BJ (cell line): ENCODE data around the gene HTR3B. TPM values are rescaled to one million over a fixed set of nuclear protein-coding genes. Genes with fewer than 3 reads are reported as not detected.

Experiments
- CTCF ChIA-PET: fragments of 350-600 bp; formaldehyde crosslinking; extraction: SDS; loops from one replicate; lab custom pipeline; 2021; ENCODE audit warnings: antibody characterized with exemption, inconsistent platforms; lab: Yijun Ruan, JAX
- POLR2A ChIA-PET: fragments of 300-600 bp; sonication (Branson Sonifier 250); formaldehyde crosslinking; extraction: SDS; loops from one replicate; lab custom pipeline; 2021; ENCODE audit warnings: antibody characterized with exemption; lab: Charles Lee
- DNase-seq: peaks from one replicate; pipeline ENCODE4 v3.0.0-alpha.2; 2011; ENCODE audit warnings: low read depth
- H3K27me3 ChIP-seq: 2 replicates; pipeline ENCODE4 v1.6.0; 2011; ENCODE audit warnings: low read length; ENCODE audit not compliant: control insufficient read depth, insufficient read depth
- H3K36me3 ChIP-seq: 2 replicates; pipeline ENCODE4 v1.5.1; 2011; ENCODE audit warnings: low read length; ENCODE audit not compliant: control insufficient read depth, insufficient read depth
- H3K4me3 ChIP-seq: 2 replicates; pipeline ENCODE4 v1.5.1; 2011; ENCODE audit warnings: low read depth, mild to moderate bottlenecking, control low read depth, low read length
- polyA plus RNA-seq: library from polyadenylated mRNA; depleted of rRNA; stranded (reverse); fragments of >200 nt; gene quantifications from 2 replicates; pipeline ENCODE4 v1.2.3, GENCODE V29; 2011
- TF ChIP-seq, protein P1 (sequence below): IDR thresholded peaks from 2 replicates; pipeline ENCODE4 v1.5.1; 2011; ENCODE audit warnings: low read depth, mild to moderate bottlenecking, control low read depth, inconsistent platforms, low read length, moderate library complexity; ENCODE audit not compliant: insufficient read depth

HTR3B gene
- polyA plus RNA-seq, 1 experiment = not detected

- DNase-seq = no peak
- peaks cover 4% of the 10 kb centered on the region for H3K27me3 ChIP-seq
- no peak overlapping the region for H3K4me3 ChIP-seq
- TF ChIP-seq, protein P1, sequence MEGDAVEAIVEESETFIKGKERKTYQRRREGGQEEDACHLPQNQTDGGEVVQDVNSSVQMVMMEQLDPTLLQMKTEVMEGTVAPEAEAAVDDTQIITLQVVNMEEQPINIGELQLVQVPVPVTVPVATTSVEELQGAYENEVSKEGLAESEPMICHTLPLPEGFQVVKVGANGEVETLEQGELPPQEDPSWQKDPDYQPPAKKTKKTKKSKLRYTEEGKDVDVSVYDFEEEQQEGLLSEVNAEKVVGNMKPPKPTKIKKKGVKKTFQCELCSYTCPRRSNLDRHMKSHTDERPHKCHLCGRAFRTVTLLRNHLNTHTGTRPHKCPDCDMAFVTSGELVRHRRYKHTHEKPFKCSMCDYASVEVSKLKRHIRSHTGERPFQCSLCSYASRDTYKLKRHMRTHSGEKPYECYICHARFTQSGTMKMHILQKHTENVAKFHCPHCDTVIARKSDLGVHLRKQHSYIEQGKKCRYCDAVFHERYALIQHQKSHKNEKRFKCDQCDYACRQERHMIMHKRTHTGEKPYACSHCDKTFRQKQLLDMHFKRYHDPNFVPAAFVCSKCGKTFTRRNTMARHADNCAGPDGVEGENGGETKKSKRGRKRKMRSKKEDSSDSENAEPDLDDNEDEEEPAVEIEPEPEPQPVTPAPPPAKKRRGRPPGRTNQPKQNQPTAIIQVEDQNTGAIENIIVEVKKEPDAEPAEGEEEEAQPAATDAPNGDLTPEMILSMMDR = peak; percentile 80
- no peaks in the 10 kb centered on the region for H3K36me3 ChIP-seq
- POLR2A ChIA-PET = interaction anchor here (0.7 kb wide), 1 partner anchor 9 kb away, joined by 7 read pairs; no protein-coding TSS in a partner anchor
- CTCF ChIA-PET = interaction anchor here (0.5 to 7.0 kb wide), 20 partner anchors 8 to 1486 kb away, joined by 3 to 213 read pairs (median 4); partner anchors contain the start of gene HTR3B
Observed at GRCh38 chr11:113896156-113896879, 8.3 kb upstream of the HTR3B start.

- no peak overlapping the region for H3K4me3 ChIP-seq
- TF ChIP-seq, protein P1 = no peak
- ChIA-PET POLR2A (no interaction called here), CTCF (interaction anchor here (1.8 kb wide), 1 partner anchor 360 kb away, joined by 12 read pairs; no protein-coding TSS in a partner anchor)
- H3K36me3 ChIP-seq = no peaks in the 10 kb centered on the region
- no peak for DNase-seq
- H3K27me3 ChIP-seq = peaks cover 6% of the 10 kb centered on the region
Observed at GRCh38 chr11:113901141-113901540, 3.5 kb upstream of the HTR3B start.

DNA sequence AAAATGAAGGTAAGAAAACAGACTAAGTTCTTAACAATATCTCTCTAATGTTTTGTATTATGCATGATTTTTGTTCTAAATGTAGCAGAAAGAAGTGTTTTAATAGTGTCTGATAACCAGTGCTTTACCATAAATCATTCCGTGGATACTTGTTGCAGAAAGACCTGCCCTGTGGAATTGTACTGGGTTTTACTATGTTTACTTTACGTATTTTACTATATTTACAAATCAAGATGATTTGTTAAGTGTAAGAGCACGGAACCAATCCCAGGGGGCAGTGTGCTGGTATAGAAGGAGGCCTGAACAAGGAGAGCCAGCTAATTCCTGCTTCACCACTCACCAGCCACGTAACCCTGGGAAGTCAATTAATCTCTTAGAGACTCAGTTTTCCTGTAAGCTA lies 1.4 kb downstream of the HTR3B start:
- POLR2A ChIA-PET = no interaction called here
- H3K36me3 ChIP-seq = no peaks in the 10 kb centered on the region
- H3K27me3 ChIP-seq = peaks cover 6% of the 10 kb centered on the region; the same call in 1 of the 2 replicates
- CTCF ChIA-PET = interaction anchor here (0.9 to 5.8 kb wide), 4 partner anchors 10 to 357 kb away, joined by 3 to 36 read pairs (median 6); no protein-coding TSS in a partner anchor
- no peak overlapping the region for H3K4me3 ChIP-seq
- peak; percentile 5 for DNase-seq
- TF ChIP-seq, protein P1 = peak; percentile 19; the same call in 1 of the 2 replicates

DNA sequence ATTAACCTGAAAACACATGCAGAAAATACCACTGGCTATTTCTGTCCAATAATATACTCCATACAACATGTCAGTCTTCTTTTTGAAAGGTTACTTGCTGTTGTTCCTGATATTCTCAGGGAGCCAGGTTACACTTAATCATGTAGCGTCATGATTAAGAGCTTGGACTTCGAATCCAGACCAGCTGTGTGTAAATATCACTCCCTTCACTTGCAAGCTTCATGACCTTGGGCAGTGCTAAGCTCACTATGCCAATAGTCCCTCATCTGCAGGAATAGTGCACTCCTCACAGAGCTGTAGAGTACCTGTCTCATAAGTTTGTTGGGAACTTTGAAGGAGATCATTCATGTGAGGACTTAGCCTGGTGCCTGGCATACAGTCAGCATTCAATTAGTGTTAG lies 1.9 kb downstream of the HTR3B start:
- ChIA-PET CTCF (interaction anchor here (0.6 to 5.8 kb wide), 6 partner anchors 11 to 356 kb away, joined by 3 to 36 read pairs (median 4); no protein-coding TSS in a partner anchor), POLR2A (no interaction called here)
- TF ChIP-seq, protein P1 = no peak
- no peak for DNase-seq
- Histone ChIP-seq H3K4me3 (no peak overlapping the region), H3K36me3 (no peaks in the 10 kb centered on the region), H3K27me3 (peaks cover 6% of the 10 kb centered on the region; the same call in 1 of the 2 replicates)

- CTCF ChIA-PET = interaction anchor here (0.6 to 5.8 kb wide), 5 partner anchors 11 to 356 kb away, joined by 3 to 36 read pairs (median 4); no protein-coding TSS in a partner anchor
- TF ChIP-seq, protein P1 = no peak
- no peak overlapping the region for H3K4me3 ChIP-seq
- DNase-seq = no peak
- POLR2A ChIA-PET = no interaction called here
- H3K36me3 ChIP-seq = no peaks in the 10 kb centered on the region
- H3K27me3 ChIP-seq = peaks cover 6% of the 10 kb centered on the region; the same call in 1 of the 2 replicates
Observed at GRCh38 chr11:113907152-113907551, 2.6 kb downstream of the HTR3B start.
